ENCODE measurements around the gene MTMR6.

Gene MTMR6

GRCh38 chr13:25266706-25267105 is 20.6 kb downstream of the MTMR6 start:
- Histone ChIP-seq H3K27ac (no peak overlapping the region), H3K4me3 (no peak overlapping the region), H3K9me3 (ENCODE audit: low read depth, low read length) (no peaks in the 10 kb centered on the region), H3K9ac (ENCODE audit: insufficient read length) (no peak overlapping the region), H3K36me3 (ENCODE audit: insufficient read depth, low read length) (peaks cover 72% of the 10 kb centered on the region)
- DNase-seq (ENCODE audit: low read depth, low spot score) = no peak
- no peak for TF ChIP-seq FOXP2 (optimal IDR thresholded peaks at IDR 0.05; ENCODE audit: control extremely low read depth, extremely low read length, insufficient read depth)

- Histone ChIP-seq H3K36me3 (ENCODE audit: insufficient read depth, low read length) (peaks cover 80% of the 10 kb centered on the region), H3K9me3 (ENCODE audit: low read depth, low read length) (no peaks in the 10 kb centered on the region), H3K9ac (ENCODE audit: insufficient read length) (no peak overlapping the region), H3K27ac (no peak overlapping the region), H3K4me3 (no peak overlapping the region)
- TF ChIP-seq EZH2 (IDR thresholded peaks at IDR 0.05) (no peak), FOXP2 (optimal IDR thresholded peaks at IDR 0.05; ENCODE audit: control extremely low read depth, extremely low read length, insufficient read depth) (no peak)
- DNase-seq (ENCODE audit: low read depth, low spot score) = no peak
These were observed 25.0 kb downstream of the MTMR6 start for GRCh38 chr13:25262261-25262660.

- peaks cover 66% of the 10 kb centered on the region for H3K36me3 ChIP-seq (ENCODE audit: insufficient read depth, low read length)
- H3K9ac ChIP-seq (ENCODE audit: insufficient read length) = peak overlapping the region; percentile 14
- peak overlapping the region; percentile 80 for H3K27ac ChIP-seq
- TF ChIP-seq EZH2 (IDR thresholded peaks at IDR 0.05) (no peak), FOXP2 (optimal IDR thresholded peaks at IDR 0.05; ENCODE audit: control extremely low read depth, extremely low read length, insufficient read depth) (no peak), POLR2AphosphoS5 (IDR thresholded peaks at IDR 0.05; ENCODE audit: borderline replicate concordance, low read depth, low read length) (no peak)
- no peak for DNase-seq (ENCODE audit: low read depth, low spot score)
- H3K9me3 ChIP-seq (ENCODE audit: low read depth, low read length) = no peaks in the 10 kb centered on the region
- H3K4me3 ChIP-seq = no peak overlapping the region
These were observed 33.6 kb downstream of the MTMR6 start for GRCh38 chr13:25253702-25254101.

GRCh38 chr13:25252752-25253151 is 34.5 kb downstream of the MTMR6 start:
- Histone ChIP-seq H3K9me3 (ENCODE audit: low read depth, low read length) (no peaks in the 10 kb centered on the region), H3K27ac (peak overlapping the region; percentile 80; the same call in 1 of the 2 replicates), H3K9ac (ENCODE audit: insufficient read length) (no peak overlapping the region), H3K4me3 (no peak overlapping the region), H3K36me3 (ENCODE audit: insufficient read depth, low read length) (peaks cover 60% of the 10 kb centered on the region)
- no peak for DNase-seq (ENCODE audit: low read depth, low spot score)
- TF ChIP-seq POLR2AphosphoS5 (IDR thresholded peaks at IDR 0.05; ENCODE audit: borderline replicate concordance, low read depth, low read length) = no peak
- no peak for TF ChIP-seq FOXP2 (optimal IDR thresholded peaks at IDR 0.05; ENCODE audit: control extremely low read depth, extremely low read length, insufficient read depth)
- no peak for TF ChIP-seq EZH2 (IDR thresholded peaks at IDR 0.05)

- no peak overlapping the region for H3K9ac ChIP-seq (ENCODE audit: insufficient read length)
- peaks cover 55% of the 10 kb centered on the region for H3K36me3 ChIP-seq (ENCODE audit: insufficient read depth, low read length)
- H3K9me3 ChIP-seq (ENCODE audit: low read depth, low read length) = no peaks in the 10 kb centered on the region
- DNase-seq (ENCODE audit: low read depth, low spot score) = no peak
- 0 out of 2 replicates have a peak overlapping the region, but pooled peaks have one; percentile 42 for H3K27ac ChIP-seq
- TF ChIP-seq POLR2AphosphoS5 (IDR thresholded peaks at IDR 0.05; ENCODE audit: borderline replicate concordance, low read depth, low read length) (no peak), EZH2 (IDR thresholded peaks at IDR 0.05) (no peak), FOXP2 (optimal IDR thresholded peaks at IDR 0.05; ENCODE audit: control extremely low read depth, extremely low read length, insufficient read depth) (no peak)
- H3K4me3 ChIP-seq = no peak overlapping the region
These were observed 35.1 kb downstream of the MTMR6 start for GRCh38 chr13:25252225-25252624.

- Histone ChIP-seq H3K4me3 (no peak overlapping the region), H3K27ac (peak overlapping the region; percentile 44), H3K36me3 (ENCODE audit: insufficient read depth, low read length) (peaks cover 60% of the 10 kb centered on the region), H3K9me3 (ENCODE audit: low read depth, low read length) (no peaks in the 10 kb centered on the region), H3K9ac (ENCODE audit: insufficient read length) (peak overlapping the region; percentile 21)
- peak; percentile 51 for DNase-seq (ENCODE audit: low read depth, low spot score)
- no peak for TF ChIP-seq POLR2AphosphoS5 (IDR thresholded peaks at IDR 0.05; ENCODE audit: borderline replicate concordance, low read depth, low read length)
- TF ChIP-seq FOXP2 (optimal IDR thresholded peaks at IDR 0.05; ENCODE audit: control extremely low read depth, extremely low read length, insufficient read depth) = no peak
- TF ChIP-seq EZH2 (IDR thresholded peaks at IDR 0.05) = no peak
These were observed 38.2 kb downstream of the MTMR6 start for GRCh38 chr13:25249001-25249543.

- Histone ChIP-seq H3K9me3 (ENCODE audit: low read depth, low read length) (no peaks in the 10 kb centered on the region), H3K9ac (ENCODE audit: insufficient read length) (no peak overlapping the region), H3K36me3 (ENCODE audit: insufficient read depth, low read length) (peaks cover 53% of the 10 kb centered on the region), H3K27ac (peak overlapping the region; percentile 44; the same call in 1 of the 2 replicates), H3K4me3 (no peak overlapping the region)
- TF ChIP-seq POLR2AphosphoS5 (IDR thresholded peaks at IDR 0.05; ENCODE audit: borderline replicate concordance, low read depth, low read length) (no peak), FOXP2 (optimal IDR thresholded peaks at IDR 0.05; ENCODE audit: control extremely low read depth, extremely low read length, insufficient read depth) (no peak), EZH2 (IDR thresholded peaks at IDR 0.05) (no peak)
- DNase-seq (ENCODE audit: low read depth, low spot score) = no peak
These were observed 39.2 kb downstream of the MTMR6 start for GRCh38 chr13:25248071-25248470.

- no peaks in the 10 kb centered on the region for H3K9me3 ChIP-seq (ENCODE audit: low read depth, low read length)
- no peak overlapping the region for H3K9ac ChIP-seq (ENCODE audit: insufficient read length)
- no peak for TF ChIP-seq EZH2 (IDR thresholded peaks at IDR 0.05)
- TF ChIP-seq FOXP2 (optimal IDR thresholded peaks at IDR 0.05; ENCODE audit: control extremely low read depth, extremely low read length, insufficient read depth) = no peak
- no peak for TF ChIP-seq POLR2AphosphoS5 (IDR thresholded peaks at IDR 0.05; ENCODE audit: borderline replicate concordance, low read depth, low read length)
- no peak for DNase-seq (ENCODE audit: low read depth, low spot score)
- H3K4me3 ChIP-seq = no peak overlapping the region
- H3K27ac ChIP-seq = no peak overlapping the region
- H3K36me3 ChIP-seq (ENCODE audit: insufficient read depth, low read length) = peaks cover 46% of the 10 kb centered on the region
These were observed 39.9 kb downstream of the MTMR6 start for GRCh38 chr13:25247360-25247759.

- TF ChIP-seq POLR2AphosphoS5 (IDR thresholded peaks at IDR 0.05; ENCODE audit: borderline replicate concordance, low read depth, low read length) = no peak
- no peak for TF ChIP-seq EZH2 (IDR thresholded peaks at IDR 0.05)
- no peak for TF ChIP-seq FOXP2 (optimal IDR thresholded peaks at IDR 0.05; ENCODE audit: control extremely low read depth, extremely low read length, insufficient read depth)
- Histone ChIP-seq H3K4me3 (no peak overlapping the region), H3K36me3 (ENCODE audit: insufficient read depth, low read length) (peaks cover 27% of the 10 kb centered on the region), H3K9me3 (ENCODE audit: low read depth, low read length) (no peaks in the 10 kb centered on the region), H3K27ac (no peak overlapping the region), H3K9ac (ENCODE audit: insufficient read length) (no peak overlapping the region)
- no peak for DNase-seq (ENCODE audit: low read depth, low spot score)
These were observed 43.2 kb downstream of the MTMR6 start for GRCh38 chr13:25244123-25244522.

All from SK-N-MC (cell line).